Hindlimb muscle (tissue), 1 donor: Measurements from ENCODE around the gene DNAJC1. TPM values are rescaled to one million over a fixed set of nuclear protein-coding genes. Genes with fewer than 3 reads are reported as not detected.

ENCODE experiments used
- DNase-seq: peaks from one replicate; pipeline ENCODE4 v3.0.0-alpha.2; 2013
- polyA plus RNA-seq: library from polyadenylated mRNA; unstranded; fragments of 120-200 nt; gene quantifications from one replicate; pipeline ENCODE4 v1.2.1, GENCODE V29; 2013; ENCODE audit not compliant: insufficient read length

DNAJC1 gene
- polyA plus RNA-seq, 1 donor = 11.9 TPM

GRCh38 chr10:21954132-21954531 lies 49.4 kb downstream of the DNAJC1 start:
- DNase-seq = no peak

DNA sequence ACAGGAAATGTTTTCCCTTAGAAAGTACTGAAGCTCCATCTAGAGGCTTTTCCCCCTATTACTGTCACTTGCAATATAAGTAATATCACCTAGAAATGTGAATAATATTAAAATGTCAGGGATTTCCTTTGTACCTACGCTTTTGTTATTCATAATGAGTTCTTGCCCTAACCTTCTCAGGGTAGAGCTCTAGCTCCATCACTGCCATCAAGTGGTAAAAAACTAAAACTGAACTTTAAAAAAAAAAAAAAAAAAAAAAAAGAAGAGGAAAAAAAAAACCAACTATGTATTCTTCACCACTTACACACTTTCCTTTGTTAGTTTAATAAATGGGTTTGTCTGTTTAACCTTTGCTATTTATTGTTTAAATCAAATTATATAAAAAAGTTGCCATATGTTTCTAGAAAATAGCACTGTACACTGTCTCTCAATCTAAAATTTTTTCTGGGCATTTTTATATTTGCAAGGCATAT lies 49.9 kb downstream of the DNAJC1 start:
- peak; percentile 15 for DNase-seq

DNA sequence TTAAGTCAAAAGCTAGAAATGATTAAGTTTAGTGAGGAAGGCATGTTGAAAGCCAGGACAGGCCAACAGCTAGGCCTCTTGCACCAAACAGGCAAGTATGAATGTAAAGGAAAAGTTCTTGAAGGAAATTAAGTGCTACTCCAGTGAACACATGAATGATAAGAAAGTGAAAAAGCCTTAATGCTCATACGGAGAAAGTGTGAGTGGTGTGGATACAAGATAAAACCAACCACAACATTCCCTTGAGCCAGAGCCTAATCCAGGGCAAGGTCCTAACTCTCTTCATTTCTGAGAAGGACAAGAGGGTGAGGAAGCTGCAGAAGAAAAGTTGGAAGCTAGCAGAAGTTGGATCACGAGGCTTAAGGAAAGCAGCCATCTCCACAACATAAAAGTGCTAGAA lies 53.0 kb downstream of the DNAJC1 start:
- no peak for DNase-seq

- no peak for DNase-seq
These were observed 56.6 kb downstream of the DNAJC1 start for GRCh38 chr10:21946946-21947345.

- DNase-seq = no peak
These were observed 58.7 kb downstream of the DNAJC1 start for GRCh38 chr10:21944727-21945386.

DNA sequence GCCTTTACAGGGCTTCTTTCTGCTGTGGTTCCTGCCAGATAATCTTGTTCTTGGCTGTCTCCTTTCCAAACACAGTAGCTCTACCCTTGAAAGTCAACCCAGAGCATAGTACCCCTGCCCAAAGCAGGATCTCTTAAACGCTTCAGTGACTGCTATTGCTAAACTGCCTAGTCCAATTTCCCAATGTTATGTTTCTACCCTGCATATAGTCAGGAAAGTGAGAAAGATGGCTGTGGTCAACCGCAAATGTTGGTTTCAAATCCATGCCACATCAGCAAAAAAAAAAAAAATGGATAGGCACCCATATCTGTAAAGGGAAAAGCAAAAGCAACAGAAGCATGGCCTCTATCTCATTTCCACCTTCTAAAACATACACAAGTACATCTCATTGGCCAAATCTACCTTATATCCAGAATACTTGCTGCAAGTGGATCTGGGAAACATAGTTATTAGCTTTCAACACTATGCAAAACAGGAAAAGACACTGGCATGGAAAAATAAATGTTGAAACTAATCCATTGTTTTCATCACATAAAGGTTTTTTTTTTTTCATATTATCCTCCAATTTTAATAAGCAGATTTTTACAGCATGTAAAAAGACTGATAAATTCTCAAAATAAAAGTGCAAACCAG lies 59.8 kb downstream of the DNAJC1 start:
- DNase-seq = no peak

DNA sequence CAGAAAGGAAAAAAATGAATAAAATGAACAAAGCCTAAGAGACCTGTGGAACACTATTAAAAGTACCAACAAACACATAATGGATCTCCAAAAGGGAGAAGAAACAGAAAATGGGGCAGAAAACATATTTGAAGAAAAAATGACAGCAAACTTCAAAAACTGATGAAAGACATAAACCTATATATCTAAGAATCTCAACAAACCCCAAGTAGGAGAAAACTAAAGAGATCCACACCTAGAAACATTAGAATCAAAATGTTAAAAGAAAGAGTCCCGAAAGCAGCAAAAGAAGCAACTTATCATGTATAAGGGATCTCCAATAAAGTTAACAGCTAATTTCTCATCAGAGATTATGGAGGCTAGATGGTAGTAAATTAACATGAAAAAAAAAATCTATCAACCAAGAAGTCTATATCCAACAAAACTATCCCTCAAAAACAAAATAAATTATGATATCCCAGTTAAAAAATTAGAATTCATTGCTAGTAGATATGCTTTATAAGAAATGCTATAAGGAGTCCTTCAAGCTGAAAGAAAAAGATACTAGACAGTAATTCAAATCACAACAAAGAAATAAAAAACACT lies 68.0 kb downstream of the DNAJC1 start:
- no peak for DNase-seq

- DNase-seq = no peak
These were observed 69.2 kb downstream of the DNAJC1 start for GRCh38 chr10:21934307-21934706.

DNA sequence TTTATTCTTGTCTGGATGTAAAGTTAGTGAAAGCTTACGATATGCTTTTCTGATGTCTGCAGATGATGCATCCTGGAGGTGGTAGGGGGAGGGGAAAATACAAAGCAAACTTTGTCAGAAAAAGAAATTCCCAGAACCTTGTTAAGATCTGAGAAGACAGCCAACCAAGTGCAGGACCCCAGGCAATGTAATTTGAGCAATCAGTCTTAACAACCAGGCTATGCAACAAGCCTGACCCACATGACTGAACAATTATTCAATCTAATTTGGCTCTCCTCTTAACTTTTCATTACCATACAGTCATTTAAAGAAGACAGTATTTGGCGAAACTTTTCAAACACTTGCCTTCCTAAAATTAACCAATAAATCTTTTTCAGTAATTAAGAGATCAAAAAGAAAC lies 74.5 kb downstream of the DNAJC1 start:
- DNase-seq = no peak

DNA sequence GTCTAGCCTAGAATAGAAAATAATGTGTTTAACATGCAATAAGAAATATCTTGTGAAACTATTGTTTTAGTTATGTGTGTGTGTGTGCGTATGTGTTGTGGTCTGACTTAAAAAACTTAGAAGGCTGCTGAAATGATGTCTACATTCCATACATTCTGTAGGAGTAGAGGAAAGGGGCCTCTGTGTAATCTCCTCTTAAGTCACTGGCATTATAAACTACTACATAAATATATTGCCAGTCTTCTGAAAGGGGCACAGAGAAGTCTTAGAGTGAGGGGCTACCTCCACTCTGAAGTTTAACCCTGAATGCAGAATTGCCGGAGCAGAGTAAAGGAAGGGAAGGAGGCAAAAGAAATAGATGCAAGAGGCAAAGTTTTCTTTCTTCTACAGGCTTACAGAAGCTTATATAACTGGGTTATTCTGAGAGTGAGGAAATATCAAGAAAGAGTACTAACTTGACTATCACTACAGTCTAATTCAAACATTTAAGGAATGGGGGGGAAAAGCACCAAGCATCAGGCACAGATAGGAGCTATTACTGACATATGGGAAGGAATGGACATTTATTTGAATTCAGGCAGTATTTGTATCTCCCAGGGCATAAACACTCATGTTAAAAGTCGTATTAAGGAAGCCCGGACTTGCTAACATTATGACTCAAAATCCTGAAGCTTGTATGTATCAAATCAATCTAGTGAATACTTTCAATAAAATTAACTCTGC lies 75.7 kb downstream of the DNAJC1 start:
- no peak for DNase-seq

- DNase-seq = no peak
These were observed 76.6 kb downstream of the DNAJC1 start for GRCh38 chr10:21926949-21927348.

GRCh38 chr10:21926358-21926925 lies 77.1 kb downstream of the DNAJC1 start:
- DNase-seq = no peak

DNA sequence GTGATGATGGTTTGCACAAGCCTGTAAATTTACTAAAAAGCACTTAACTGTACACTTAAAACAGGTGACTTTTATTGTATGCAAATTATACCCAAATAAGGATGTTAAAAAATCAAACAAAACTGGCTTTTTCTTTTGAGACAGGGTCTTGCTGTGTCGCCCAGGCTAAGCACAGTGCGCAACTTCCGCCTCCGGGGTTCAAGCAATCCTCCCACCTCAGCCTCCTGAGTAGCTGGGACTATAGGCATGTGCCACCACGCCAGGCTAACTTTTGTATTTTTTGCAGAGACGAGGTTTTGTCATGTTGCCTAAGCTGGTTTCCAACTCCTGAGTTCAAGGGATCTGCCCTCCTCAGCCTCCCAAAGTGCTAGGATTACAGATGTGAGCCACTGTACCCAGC lies 77.7 kb downstream of the DNAJC1 start:
- DNase-seq = no peak

- DNase-seq = no peak
These were observed 79.0 kb downstream of the DNAJC1 start for GRCh38 chr10:21924511-21924910.

DNA sequence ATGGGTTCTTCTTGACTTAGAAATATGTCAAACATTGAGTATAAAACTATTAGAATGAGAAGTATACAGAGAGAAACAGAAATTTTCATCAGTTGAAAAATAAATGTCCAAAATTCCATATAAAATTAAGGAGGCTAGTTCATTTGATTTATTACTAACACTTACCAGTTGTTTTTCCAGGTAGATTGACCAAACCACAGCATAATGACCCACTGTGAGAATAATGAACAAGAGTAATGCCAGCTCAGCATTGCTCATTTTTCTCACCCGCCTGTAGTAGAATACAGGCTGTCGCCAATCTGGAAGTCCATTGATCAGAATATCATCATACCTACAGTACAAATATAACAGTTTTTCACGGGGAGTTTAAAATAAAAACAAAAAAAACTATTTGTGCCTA lies 82.9 kb downstream of the DNAJC1 start:
- no peak for DNase-seq

DNA sequence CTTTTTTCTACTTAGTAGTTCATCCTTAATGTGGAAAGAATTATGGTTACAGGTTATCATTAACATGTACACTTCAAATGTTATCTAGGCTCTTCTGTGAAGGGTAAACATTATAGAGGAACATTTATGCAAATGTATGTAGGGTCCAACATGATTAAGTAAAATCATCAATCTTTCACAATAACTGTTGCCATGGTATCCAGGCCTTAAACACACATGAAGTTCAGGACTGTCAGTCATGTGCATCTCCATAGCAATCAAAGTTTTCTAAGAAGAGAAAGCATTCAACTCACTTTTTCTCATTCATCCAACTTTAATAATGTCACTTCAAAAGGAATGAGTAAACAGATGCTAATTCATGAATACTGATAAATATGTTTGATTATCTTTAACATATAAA lies 83.6 kb downstream of the DNAJC1 start:
- no peak for DNase-seq

DNA sequence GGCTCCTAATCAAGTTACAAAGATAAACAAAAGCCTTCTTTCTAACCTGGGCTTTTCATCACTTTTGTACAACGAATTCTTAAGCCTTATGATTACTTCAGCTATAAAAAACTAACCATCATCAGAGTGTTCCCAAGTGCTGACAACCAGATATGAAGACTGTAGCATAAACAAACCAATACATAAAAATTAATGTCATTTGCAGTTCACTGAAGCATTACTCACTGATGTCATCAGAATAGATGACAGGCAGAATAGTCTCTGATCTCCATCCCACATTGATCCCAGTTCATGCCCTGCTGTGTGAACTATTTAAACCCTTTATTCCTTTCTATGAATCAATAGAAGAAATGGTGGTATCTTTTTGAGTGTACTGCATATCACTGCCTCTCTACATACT lies 84.4 kb downstream of the DNAJC1 start:
- no peak for DNase-seq

DNA sequence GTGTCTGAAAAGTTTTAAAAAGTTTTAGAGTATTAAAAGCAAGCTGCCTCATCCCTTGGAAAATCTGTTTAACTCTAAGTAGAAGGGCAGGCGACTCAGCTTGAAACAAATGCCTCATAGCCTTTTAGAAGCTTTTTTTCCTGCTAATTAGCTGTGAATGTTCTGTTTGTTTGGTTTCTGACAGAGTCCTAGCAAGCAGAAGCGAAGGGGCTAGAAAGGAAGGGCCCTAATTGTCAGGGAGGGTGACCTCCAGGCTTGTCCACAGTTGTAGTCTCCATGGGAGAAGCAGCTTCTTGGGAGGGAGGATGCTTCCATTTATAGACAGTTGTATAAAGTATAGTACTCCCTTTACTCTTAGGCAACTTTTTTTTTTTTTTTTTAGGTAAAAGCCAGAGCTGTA lies 90.9 kb downstream of the DNAJC1 start:
- DNase-seq = no peak

GRCh38 chr10:21910798-21911197 lies 92.7 kb downstream of the DNAJC1 start:
- no peak for DNase-seq

DNA sequence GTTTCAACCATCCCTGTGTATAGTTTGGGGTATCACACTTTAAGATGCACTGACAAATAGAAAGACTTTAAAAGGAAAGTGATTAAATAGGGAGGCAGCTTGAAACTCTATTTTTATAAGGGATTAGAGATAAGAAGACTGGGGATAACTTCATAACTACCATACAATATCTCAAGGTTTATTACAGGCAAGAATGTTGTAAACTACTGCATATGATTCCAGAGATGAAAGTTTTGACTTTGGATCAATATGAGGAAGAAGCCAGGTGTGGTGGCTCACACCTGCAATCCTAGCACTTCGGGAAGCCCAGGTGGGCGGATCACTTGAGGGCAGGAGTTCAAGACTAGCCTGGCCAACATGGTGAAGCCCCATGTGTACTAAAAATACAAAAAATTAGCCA lies 96.1 kb downstream of the DNAJC1 start:
- DNase-seq = no peak

- DNase-seq = no peak
These were observed 98.6 kb downstream of the DNAJC1 start for GRCh38 chr10:21904930-21905329.

DNA sequence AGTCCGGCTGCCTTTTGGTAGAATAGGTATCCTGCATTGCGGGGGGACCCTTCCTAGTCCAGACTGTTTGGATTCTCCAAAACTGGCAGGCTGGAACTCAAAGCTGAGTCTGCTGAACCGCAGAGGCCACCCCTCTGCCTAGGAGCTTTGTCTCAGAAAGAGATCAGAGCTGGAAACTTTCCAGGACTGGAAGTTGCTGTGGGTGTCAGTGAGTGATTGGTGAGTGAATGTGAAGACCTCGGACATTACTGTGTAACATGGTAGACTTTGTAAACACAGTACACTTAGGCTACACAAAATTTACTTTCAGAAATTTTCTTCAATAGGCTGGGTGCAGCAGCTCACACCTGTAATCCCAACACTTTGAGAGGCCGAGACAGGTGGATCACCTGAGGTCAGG lies 103.8 kb downstream of the DNAJC1 start:
- no peak for DNase-seq

DNA sequence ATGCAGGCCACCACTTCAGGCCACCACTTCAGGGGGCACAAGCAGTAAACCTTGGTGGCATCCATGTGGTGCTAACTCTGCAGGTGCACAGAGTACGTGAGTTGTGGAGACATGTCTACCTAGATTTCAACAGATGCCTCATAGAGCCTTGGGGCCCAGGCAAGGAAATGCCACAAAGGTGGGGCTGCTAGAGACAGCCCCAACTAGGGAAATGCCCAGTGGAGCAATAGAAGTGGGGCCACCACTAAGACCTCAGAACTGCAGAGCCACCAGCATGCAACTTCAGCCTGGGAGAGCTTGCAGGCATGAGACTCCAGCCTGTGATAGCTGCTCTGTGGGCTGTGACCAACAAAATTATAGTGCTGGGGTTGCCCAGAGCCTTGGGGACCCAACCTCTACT lies 107.6 kb downstream of the DNAJC1 start:
- DNase-seq = no peak
